ENCODE results near the gene APBA1. TPM values are rescaled to one million over a fixed set of nuclear protein-coding genes. Genes with fewer than 3 reads are reported as not detected.

Gene APBA1
- total and polyA plus RNA-seq, 2 of the 8 experiments (the other 6 are each of a cell fraction or from before 2014, with no cell fraction given): 0.36 to 0.60 TPM

GRCh38 chr9:69412741-69413150, 259.4 kb downstream of the APBA1 start (continued):
- TF ChIP-seq TBP (IDR thresholded peaks at IDR 0.05; ENCODE audit: low read depth, low read length): no peak
- 0 out of 4 replicates have a peak, but pooled peaks of 1 of the 2 experiments have one; percentile 19 for TF ChIP-seq HDAC2 (IDR thresholded peaks at IDR 0.05; ENCODE audit: borderline replicate concordance in 1 of 2, low read depth in 2 of 2, low read length in 2 of 2)

Measured in H1 (cell line).